ENCODE results near the gene SARNP. TPM values are rescaled to one million over a fixed set of nuclear protein-coding genes. Genes with fewer than 3 reads are reported as not detected.
"Not testable (repeated sequence)": the region's sequence is repeated elsewhere in the genome, so short reads cannot be mapped to it uniquely, and the experiment has no call there.

The SARNP gene
- total RNA-seq, 4 donors from 2014 or later, result 38.0 to 50.7 (median 45.0) TPM

GRCh38 chr12:55842681-55843429 lies 25.3 kb upstream of the SARNP start, which contains the start of gene MMP19:
MMP19 (minus strand) TSS chr12:55842936; CDS start chr12:55842830, 106 bp downstream.
- intact Hi-C loops (cut with DNase I; ENCODE audit: low total_unique reads), result no loop called here

GRCh38 chr12:55840581-55841351 lies 23.2 kb upstream of the SARNP start:
- TF ChIP-seq POLR2AphosphoS5 (IDR thresholded peaks at IDR 0.05) (no peak), CTCF (IDR thresholded peaks at IDR 0.05) (no peak), EP300 (IDR thresholded peaks at IDR 0.05; ENCODE audit: low read depth) (no peak), POLR2A (IDR thresholded peaks at IDR 0.05) (no peak)
- no peaks in the 10 kb centered on the region for H3K4me1 ChIP-seq
- H3K4me3 ChIP-seq, result no peak overlapping the region
- in situ Hi-C loops (cut with MboI; ENCODE audit: low pct_ligation_motif_present in 1 of 4, low pct_unique_long_range_greater_than_20kb in 1 of 4, low sequenced_read_pairs in 3 of 4), result no loop called here
- no peaks in the 10 kb centered on the region for H3K36me3 ChIP-seq
- no peak for DNase-seq
- no peak overlapping the region for H3K27ac ChIP-seq
- intact Hi-C loops (cut with DNase I; ENCODE audit: low total_unique reads), result no loop called here
- WGBS, 2 donors (ENCODE audit: low coverage in 1 of 2), result 87 to 90% methylated on average over 2 to 11 of the region's 11 CpGs
- H3K27me3 ChIP-seq, result no peaks in the 10 kb centered on the region
- H3K9me3 ChIP-seq, result no peaks in the 10 kb centered on the region

More at GRCh38 chr12:55842681-55843429, 25.3 kb upstream of the SARNP start, which contains the start of gene MMP19:
- DNase-seq, result no peak
- Histone ChIP-seq H3K9me3 (no peaks in the 10 kb centered on the region), H3K27me3 (peaks cover 2% of the 10 kb centered on the region), H3K27ac (peak within 1 kb of the TSS; percentile 63 to 80 (median 70)), H3K4me1 (peaks cover 0 to 8% (median 2%) of the 10 kb centered on the region in 4 donors), H3K4me3 (peak within 1 kb of the TSS in 3 of 4 donors; percentile 11 to 48 (median 31)), H3K36me3 (no peaks in the 10 kb centered on the region)
- in situ Hi-C loops (cut with MboI; ENCODE audit: low pct_ligation_motif_present in 1 of 4, low pct_unique_long_range_greater_than_20kb in 1 of 4, low sequenced_read_pairs in 3 of 4), result no loop called here
- TF ChIP-seq CTCF (IDR thresholded peaks at IDR 0.05) (no peak), POLR2A (IDR thresholded peaks at IDR 0.05) (peak; percentile 66), POLR2AphosphoS5 (IDR thresholded peaks at IDR 0.05) (peak; percentile 39 to 52 (median 45))
- 46 to 60% methylated on average over 4 to 10 of the region's 10 CpGs for WGBS, 2 donors (ENCODE audit: low coverage in 1 of 2)

DNA sequence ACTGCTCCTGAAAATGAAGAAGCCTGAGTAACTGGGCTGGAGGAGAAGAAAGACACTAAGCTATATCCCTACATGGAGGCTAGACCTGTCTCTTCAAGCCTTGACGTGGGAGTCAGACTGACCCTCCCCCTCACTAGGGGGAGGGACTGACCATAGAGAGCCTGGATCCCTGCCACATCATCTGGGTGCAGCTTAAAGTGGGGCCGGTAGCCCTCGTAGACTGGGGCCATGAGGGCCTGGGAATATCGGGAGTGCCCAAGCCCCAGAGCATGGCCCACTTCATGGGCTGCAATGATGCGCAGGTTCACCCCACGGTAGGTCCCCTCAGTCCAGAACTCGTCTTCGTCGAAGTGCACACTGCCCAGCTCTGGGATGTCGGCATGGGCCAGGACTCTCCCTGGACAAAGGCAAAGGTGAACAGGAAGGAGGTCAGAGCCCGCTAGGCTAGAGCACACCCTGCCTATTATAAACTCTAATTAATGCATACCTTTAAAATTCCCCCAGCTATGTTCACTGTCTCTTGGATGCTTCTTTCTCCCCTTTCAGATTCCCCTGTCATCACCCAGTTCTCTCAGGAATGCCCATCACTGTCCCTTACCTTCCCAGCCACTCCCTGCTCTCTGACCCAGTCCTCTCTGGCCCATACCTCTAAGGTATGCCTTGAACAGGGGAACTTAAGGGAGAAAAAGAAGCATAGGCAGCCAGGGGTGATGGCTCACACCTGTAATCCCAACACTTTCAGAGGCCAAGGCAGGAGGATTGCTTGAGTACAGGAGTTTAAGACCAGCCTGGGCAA lies 22.0 kb upstream of the SARNP start:
- in situ Hi-C loops (cut with MboI; ENCODE audit: low pct_ligation_motif_present in 1 of 4, low pct_unique_long_range_greater_than_20kb in 1 of 4, low sequenced_read_pairs in 3 of 4) (no loop called here), intact Hi-C loops (cut with DNase I; ENCODE audit: low total_unique reads) (no loop called here)
- DNase-seq, result no peak
- Histone ChIP-seq H3K4me3 (no peak overlapping the region), H3K4me1 (no peaks in the 10 kb centered on the region), H3K27ac (no peak overlapping the region), H3K27me3 (no peaks in the 10 kb centered on the region), H3K9me3 (no peaks in the 10 kb centered on the region), H3K36me3 (no peaks in the 10 kb centered on the region)
- WGBS, 2 donors (ENCODE audit: low coverage in 1 of 2), result 40 to 81% methylated on average over 1 to 11 of the region's 11 CpGs
- TF ChIP-seq POLR2A (IDR thresholded peaks at IDR 0.05) (no peak), POLR2AphosphoS5 (IDR thresholded peaks at IDR 0.05) (no peak), CTCF (IDR thresholded peaks at IDR 0.05) (no peak), EP300 (IDR thresholded peaks at IDR 0.05; ENCODE audit: low read depth) (no peak)

GRCh38 chr12:55838361-55838760 lies 20.8 kb upstream of the SARNP start:
- intact Hi-C loops (cut with DNase I; ENCODE audit: low total_unique reads), result no loop called here
- Histone ChIP-seq H3K36me3 (no peaks in the 10 kb centered on the region), H3K4me3 (no peak overlapping the region), H3K9me3 (no peaks in the 10 kb centered on the region), H3K27ac (no peak overlapping the region), H3K27me3 (no peaks in the 10 kb centered on the region), H3K4me1 (no peaks in the 10 kb centered on the region)
- no peak for DNase-seq
- TF ChIP-seq POLR2A (IDR thresholded peaks at IDR 0.05) (no peak), POLR2AphosphoS5 (IDR thresholded peaks at IDR 0.05) (no peak), EP300 (IDR thresholded peaks at IDR 0.05; ENCODE audit: low read depth) (no peak), CTCF (IDR thresholded peaks at IDR 0.05) (no peak)
- WGBS, 2 donors (ENCODE audit: low coverage in 1 of 2), result 80 to 95% methylated on average over 1 to 3 of the region's 3 CpGs
- in situ Hi-C loops (cut with MboI; ENCODE audit: low pct_ligation_motif_present in 1 of 4, low pct_unique_long_range_greater_than_20kb in 1 of 4, low sequenced_read_pairs in 3 of 4), result no loop called here

DNA sequence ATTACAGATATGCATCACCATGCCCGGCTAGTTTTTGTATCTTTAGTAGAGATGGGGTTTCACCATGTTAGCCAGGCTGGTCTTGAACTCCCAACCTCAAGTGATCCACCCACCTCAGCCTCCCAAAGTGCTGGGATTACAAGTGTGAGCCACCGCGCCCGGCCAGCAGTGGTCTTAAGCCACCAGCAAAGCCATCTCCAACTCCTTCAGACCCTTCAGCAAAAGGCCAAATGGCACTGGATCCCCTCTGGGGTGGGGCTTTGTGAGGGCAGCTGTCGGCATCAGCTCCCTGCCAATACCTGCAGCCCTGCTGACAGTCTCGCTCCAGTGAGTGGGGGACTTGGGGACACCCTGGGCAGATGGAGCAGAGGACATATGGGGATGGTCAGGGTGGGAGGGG lies 16.9 kb upstream of the SARNP start:
- DNase-seq; H3K9me3 ChIP-seq; in situ Hi-C loops (cut with MboI; ENCODE audit: low pct_ligation_motif_present in 1 of 4, low pct_unique_long_range_greater_than_20kb in 1 of 4, low sequenced_read_pairs in 3 of 4); H3K4me3 ChIP-seq; H3K36me3 ChIP-seq; H3K27ac ChIP-seq; H3K27me3 ChIP-seq: not testable (repeated sequence)
- intact Hi-C loops (cut with DNase I; ENCODE audit: low total_unique reads), result loop anchor here (5.0 kb wide), 1 partner anchor 93 kb away; the partner anchor contains the start of gene PYM1
- 96% methylated on average over 6 of the region's 6 CpGs; no CpG with 5 or more reads in 1 of the 2 donors for WGBS, 2 donors (ENCODE audit: low coverage in 1 of 2)
- H3K4me1 ChIP-seq, result peaks cover 6 to 18% (median 9%) of the 10 kb centered on the region in 4 donors

Measured in transverse colon (tissue), 4 donors.